ENCODE data around the gene MYEF2. TPM values are rescaled to one million over a fixed set of nuclear protein-coding genes. Genes with fewer than 3 reads are reported as not detected.

Gene MYEF2
- total and polyA plus RNA-seq, 2 donors (not counting 3 experiments of a cell fraction or from before 2014, with no cell fraction given): 11.6 to 54.8 TPM

DNA sequence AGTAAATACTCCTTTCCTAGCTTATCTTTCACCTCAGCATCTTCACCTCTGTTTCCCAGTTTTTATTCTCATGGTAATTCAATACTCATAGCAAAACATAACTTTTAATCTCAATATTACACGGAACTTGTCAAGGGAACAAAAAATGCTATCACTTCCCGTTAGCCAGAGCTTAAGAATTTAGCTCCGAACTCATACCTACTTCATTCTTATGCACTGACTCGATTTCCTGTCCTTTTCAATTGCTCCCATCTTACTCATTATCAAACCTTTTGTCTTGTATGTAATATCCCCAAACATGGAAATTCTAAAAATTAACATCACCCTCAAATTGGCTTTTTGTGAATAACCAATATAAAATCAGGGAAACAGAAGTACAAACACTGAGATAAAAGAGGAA lies 28.2 kb downstream of the MYEF2 start:
- intact Hi-C loops (cut with micrococcal nuclease): loop anchor here (1.0 kb wide), 2 partner anchors 27 to 684 kb away; no protein-coding TSS in a partner anchor
- DNase-seq (ENCODE audit: low read depth, low spot score) (peak; percentile 91), FAIRE-seq (peak; percentile 85)
- Histone ChIP-seq H3K27ac (ENCODE audit: insufficient read depth, low read depth, low read length) (peak overlapping the region; percentile 97), H2AFZ (ENCODE audit: low read depth, low read length) (peak overlapping the region; percentile 18), H4K20me1 (replicated peaks; ENCODE audit: control insufficient read depth, extremely low read depth, insufficient read depth, low read length) (no peaks in the 10 kb centered on the region), H3K27me3 (ENCODE audit: control insufficient read depth in 2 of 2, insufficient read depth in 2 of 2, low read length in 2 of 2) (no peaks in the 10 kb centered on the region), H3K9me3 (replicated peaks; ENCODE audit: control insufficient read depth, insufficient read depth, low read length) (no peaks in the 10 kb centered on the region), H3K4me1 (ENCODE audit: control insufficient read depth, extremely low read depth, insufficient read depth, low read length) (peaks cover 41% of the 10 kb centered on the region), H3K4me2 (ENCODE audit: insufficient read depth, low read length) (peak overlapping the region; percentile 78), H3K9me1 (replicated peaks; ENCODE audit: control insufficient read depth, extremely low read depth, insufficient read depth, low read length) (no peaks in the 10 kb centered on the region), H3K36me3 (ENCODE audit: control insufficient read depth in 2 of 2, extremely low read depth in 1 of 2, insufficient read depth in 2 of 2, low read length in 2 of 2) (peaks cover 0 to 9% of the 10 kb centered on the region in 2 experiments), H3K9ac (replicated peaks; ENCODE audit: extremely low read depth, insufficient read depth, low read length) (peak overlapping the region; percentile 74), H3K79me2 (ENCODE audit: control insufficient read depth, insufficient read depth, low read length) (no peaks in the 10 kb centered on the region), H3K4me3 (replicated peaks in 1 of 3; ENCODE audit: insufficient read depth in 1 of 3, low read depth in 1 of 3, low read length in 3 of 3) (peak overlapping the region in 1 of 3 experiments; percentile 22)
- dilution Hi-C loops (cut with MboI; ENCODE audit: extremely low pct_ligation_motif_present, low sequenced_read_pairs): no loop called here
- BruUV-seq (replicated peaks): no TSS peak
- CTCF ChIA-PET: interaction anchor here (0.8 to 1.8 kb wide), 5 partner anchors 9 to 38 kb away, joined by 3 to 8 read pairs (median 4); no protein-coding TSS in a partner anchor
- TF ChIP-seq, protein P1, sequence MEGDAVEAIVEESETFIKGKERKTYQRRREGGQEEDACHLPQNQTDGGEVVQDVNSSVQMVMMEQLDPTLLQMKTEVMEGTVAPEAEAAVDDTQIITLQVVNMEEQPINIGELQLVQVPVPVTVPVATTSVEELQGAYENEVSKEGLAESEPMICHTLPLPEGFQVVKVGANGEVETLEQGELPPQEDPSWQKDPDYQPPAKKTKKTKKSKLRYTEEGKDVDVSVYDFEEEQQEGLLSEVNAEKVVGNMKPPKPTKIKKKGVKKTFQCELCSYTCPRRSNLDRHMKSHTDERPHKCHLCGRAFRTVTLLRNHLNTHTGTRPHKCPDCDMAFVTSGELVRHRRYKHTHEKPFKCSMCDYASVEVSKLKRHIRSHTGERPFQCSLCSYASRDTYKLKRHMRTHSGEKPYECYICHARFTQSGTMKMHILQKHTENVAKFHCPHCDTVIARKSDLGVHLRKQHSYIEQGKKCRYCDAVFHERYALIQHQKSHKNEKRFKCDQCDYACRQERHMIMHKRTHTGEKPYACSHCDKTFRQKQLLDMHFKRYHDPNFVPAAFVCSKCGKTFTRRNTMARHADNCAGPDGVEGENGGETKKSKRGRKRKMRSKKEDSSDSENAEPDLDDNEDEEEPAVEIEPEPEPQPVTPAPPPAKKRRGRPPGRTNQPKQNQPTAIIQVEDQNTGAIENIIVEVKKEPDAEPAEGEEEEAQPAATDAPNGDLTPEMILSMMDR (IDR thresholded peaks at IDR 0.05; ENCODE audit: extremely low read depth in 1 of 2, insufficient read depth in 1 of 2, low read depth in 1 of 2, low read length in 2 of 2): no peak
- TF ChIP-seq POLR2AphosphoS5 (IDR thresholded peaks at IDR 0.05; ENCODE audit: insufficient read depth, low read depth, low read length) (no peak), POLR2A (IDR thresholded peaks at IDR 0.05; ENCODE audit: low read depth, low read length) (no peak), FOS (IDR thresholded peaks at IDR 0.05; ENCODE audit: borderline replicate concordance, insufficient read depth, low read length) (peak; percentile 96), EZH2 (IDR thresholded peaks at IDR 0.05; ENCODE audit: borderline replicate concordance, low read depth, low read length, severe bottlenecking) (no peak), MYC (IDR thresholded peaks at IDR 0.05; ENCODE audit: low read depth, low read length) (no peak), GATA2 (IDR thresholded peaks at IDR 0.05; ENCODE audit: insufficient read depth, insufficient read length, low read depth, low read length) (peak; percentile 75), JUN (IDR thresholded peaks at IDR 0.05; ENCODE audit: borderline replicate concordance, insufficient read depth, insufficient read length, low read depth) (peak; percentile 98)
- TF ChIP-seq, protein P2, sequence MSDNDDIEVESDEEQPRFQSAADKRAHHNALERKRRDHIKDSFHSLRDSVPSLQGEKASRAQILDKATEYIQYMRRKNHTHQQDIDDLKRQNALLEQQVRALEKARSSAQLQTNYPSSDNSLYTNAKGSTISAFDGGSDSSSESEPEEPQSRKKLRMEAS (IDR thresholded peaks at IDR 0.05; ENCODE audit: insufficient read depth, insufficient read length): no peak
- POLR2A ChIA-PET: interaction anchor here (2.7 kb wide), 1 partner anchor 28 kb away, joined by 6 read pairs; no protein-coding TSS in a partner anchor
